Endodermal cell (in vitro differentiated cells): ENCODE results near the gene DGCR6L. TPM values are rescaled to one million over a fixed set of nuclear protein-coding genes. Genes with fewer than 3 reads are reported as not detected.
"Not testable (repeated sequence)": the region's sequence is repeated elsewhere in the genome, so short reads cannot be mapped to it uniquely, and the experiment has no call there.

Source experiments
- DNase-seq: peaks from one replicate; pipeline ENCODE4 v3.0.0-alpha.2; 2017
- H3K27ac ChIP-seq: 2 replicates; pipeline ENCODE4 v1.5.1; 2013; ENCODE audit warnings: mild to moderate bottlenecking, low read depth, low read length, moderate library complexity
- H3K27me3 ChIP-seq: 2 replicates; pipeline ENCODE4 v1.6.1; 2013; ENCODE audit warnings: mild to moderate bottlenecking, low read length, moderate library complexity; ENCODE audit not compliant: insufficient read depth, control insufficient read depth, poor library complexity, severe bottlenecking
- H3K36me3 ChIP-seq: 2 replicates; pipeline ENCODE4 v1.7.0; 2013; ENCODE audit warnings: mild to moderate bottlenecking, low read length, moderate library complexity; ENCODE audit not compliant: control insufficient read depth, insufficient read depth
- H3K4me1 ChIP-seq: one replicate; pipeline ENCODE4 v1.7.0; 2013; ENCODE audit warnings: low read length; ENCODE audit not compliant: control insufficient read depth, insufficient read depth
- H3K4me3 ChIP-seq: 2 replicates; pipeline ENCODE4 v1.5.1; 2013; ENCODE audit warnings: mild to moderate bottlenecking, low read length, moderate library complexity
- H3K9ac ChIP-seq: 2 replicates; pipeline ENCODE4 v1.6.1; 2013; ENCODE audit warnings: mild to moderate bottlenecking, low read length, moderate library complexity; ENCODE audit not compliant: poor library complexity, severe bottlenecking; ENCODE audit errors: extremely low read depth
- H3K9me3 ChIP-seq: 2 replicates; pipeline ENCODE4 v1.6.1; 2013; ENCODE audit warnings: mild to moderate bottlenecking, low read length, moderate library complexity; ENCODE audit not compliant: control insufficient read depth
- H3K27ac Mint-ChIP-seq: 2 replicates; pipeline ENCODE4 v1.8.0; 2020; ENCODE audit warnings: mixed read lengths
- H3K27me3 Mint-ChIP-seq: 2 replicates; pipeline ENCODE4 v1.8.0; 2021; ENCODE audit warnings: mild to moderate bottlenecking, mixed read lengths; ENCODE audit not compliant: insufficient read depth
- H3K36me3 Mint-ChIP-seq: 2 replicates; pipeline ENCODE4 v1.8.0; 2020; ENCODE audit warnings: low read depth, mixed read lengths
- H3K4me1 Mint-ChIP-seq: 2 replicates; pipeline ENCODE4 v1.8.0; 2020; ENCODE audit warnings: mixed read lengths
- H3K4me3 Mint-ChIP-seq: 2 replicates; pipeline ENCODE4 v1.8.0; 2020; ENCODE audit warnings: mild to moderate bottlenecking, moderate library complexity, mixed read lengths
- H3K9me3 Mint-ChIP-seq: 2 replicates; pipeline ENCODE4 v1.8.0; 2020; ENCODE audit warnings: mild to moderate bottlenecking, mixed read lengths
- CTCF ChIP-seq: fragments of 200-600 bp; sonication (generic); conservative IDR thresholded peaks from 2 replicates; pipeline ENCODE4 v1.5.0; 2021; ENCODE audit warnings: antibody characterized with exemption, mild to moderate bottlenecking
- WGBS, 2 experiments: methylation state at CpG; one replicate each; pipeline versions ENCODE4 v1.1.5 to v1.1.7; 2013; ENCODE audit warnings: missing lambda C conversion rate in 2 of 2, mixed read lengths in 1 of 2; ENCODE audit not compliant: insufficient coverage in 1 of 2, insufficient read length in 1 of 2; 5-methylcytosine and 5-hydroxymethylcytosine counted together
- total RNA-seq, 2 donors: library from RNA; stranded (reverse); fragmentation: NEBNext Ultra II Directional in 1 of 2; extraction: Animal tissue kit (Norgen Biotek cat#: 25700) in 1 of 2; gene quantifications; 2 replicates in 1 of 2; 3 replicates in 1 of 2; pipeline ENCODE4 v1.2.1, GENCODE V29; 2021

Gene DGCR6L
- total RNA-seq, 2 donors from 2014 or later: 51.3 to 53.7 TPM

DNA sequence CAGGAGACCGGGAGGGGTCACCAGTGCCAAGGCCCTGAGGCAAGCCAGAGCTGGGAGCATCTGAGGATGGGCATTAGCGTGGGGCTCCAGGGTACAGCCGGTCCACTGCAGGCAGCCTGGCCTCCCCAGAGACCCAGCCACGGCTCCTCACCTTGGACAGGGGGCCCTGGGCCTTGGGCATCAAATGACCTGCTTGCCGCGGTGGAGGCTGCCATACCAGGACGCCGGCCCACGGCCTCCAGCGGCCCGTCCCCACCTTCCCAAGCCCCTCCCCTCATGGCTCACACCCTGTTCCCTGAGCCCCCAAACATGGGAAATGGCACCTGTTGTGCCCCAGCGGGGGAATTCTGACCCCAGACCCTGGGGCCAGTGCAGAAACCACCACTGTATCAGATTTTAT, 39.0 kb downstream of the DGCR6L start:
- no peak for TF ChIP-seq CTCF
- Histone ChIP-seq H3K36me3 (no peaks in the 10 kb centered on the region), H3K27me3 (no peaks in the 10 kb centered on the region)

DNA sequence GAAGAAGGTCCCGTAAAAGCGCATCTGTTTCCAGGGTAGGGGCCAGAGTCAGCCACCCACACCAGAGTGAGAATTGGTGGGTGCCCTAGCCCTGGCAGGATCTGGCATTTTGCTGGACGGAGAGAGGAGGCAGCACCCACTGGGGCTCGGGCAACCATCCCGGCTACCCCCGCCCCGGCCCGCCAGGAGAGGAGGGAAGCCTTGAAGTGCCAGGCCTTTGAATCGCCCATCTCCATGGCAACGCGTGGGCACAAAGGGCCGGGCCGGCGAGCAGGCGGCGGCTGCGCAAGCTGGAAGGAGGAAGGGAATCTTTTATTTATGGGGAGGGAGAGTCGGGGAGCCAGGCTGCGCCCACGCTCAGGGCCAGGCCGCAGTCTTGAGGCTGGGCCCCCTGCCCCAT, 39.7 kb downstream of the DGCR6L start:
- H3K4me3 Mint-ChIP-seq, H3K9me3 Mint-ChIP-seq, H3K27me3 ChIP-seq, H3K4me3 ChIP-seq, H3K36me3 ChIP-seq, H3K27ac ChIP-seq, H3K9me3 ChIP-seq, H3K9ac ChIP-seq, H3K4me1 ChIP-seq, H3K4me1 Mint-ChIP-seq, DNase-seq, H3K27me3 Mint-ChIP-seq, H3K36me3 Mint-ChIP-seq, H3K27ac Mint-ChIP-seq: not testable (repeated sequence)
- 87% methylated on average over 11 of the region's 21 CpGs; no CpG with 5 or more reads in 1 of the 2 experiments for WGBS, 2 experiments

More for the DNA sequence above, 39.0 kb downstream of the DGCR6L start:
- H3K4me3 Mint-ChIP-seq: no peak overlapping the region
- H3K27me3 Mint-ChIP-seq: no peaks in the 10 kb centered on the region
- Histone ChIP-seq H3K9ac (no peak overlapping the region), H3K4me3 (no peak overlapping the region), H3K27ac (no peak overlapping the region), H3K9me3 (no peaks in the 10 kb centered on the region), H3K4me1 (peaks cover 5% of the 10 kb centered on the region)
- no peak overlapping the region for H3K27ac Mint-ChIP-seq
- WGBS, 2 experiments: 88 to 95% methylated on average over 8 to 11 of the region's 12 CpGs
- H3K9me3 Mint-ChIP-seq: no peaks in the 10 kb centered on the region
- no peaks in the 10 kb centered on the region for H3K36me3 Mint-ChIP-seq
- DNase-seq: no peak
- no peaks in the 10 kb centered on the region for H3K4me1 Mint-ChIP-seq

GRCh38 chr22:20279662-20280134, 40.2 kb downstream of the DGCR6L start:
- Histone ChIP-seq H3K36me3 (no peaks in the 10 kb centered on the region), H3K4me1 (peaks cover 5% of the 10 kb centered on the region), H3K27ac (no peak overlapping the region), H3K9me3 (no peaks in the 10 kb centered on the region), H3K4me3 (no peak overlapping the region), H3K9ac (no peak overlapping the region), H3K27me3 (no peaks in the 10 kb centered on the region)
- 79% methylated on average over 14 to 15 of the region's 15 CpGs for WGBS, 2 experiments
- Mint-ChIP-seq H3K4me3 (no peak overlapping the region), H3K27ac (no peak overlapping the region), H3K4me1 (no peaks in the 10 kb centered on the region), H3K36me3 (no peaks in the 10 kb centered on the region), H3K27me3 (no peaks in the 10 kb centered on the region), H3K9me3 (no peaks in the 10 kb centered on the region)
- DNase-seq: no peak
- TF ChIP-seq CTCF: no peak

- H3K9me3 Mint-ChIP-seq, H3K36me3 Mint-ChIP-seq, H3K4me3 ChIP-seq, H3K27me3 Mint-ChIP-seq, H3K27me3 ChIP-seq, H3K27ac ChIP-seq, DNase-seq, H3K4me1 ChIP-seq, H3K36me3 ChIP-seq, H3K9ac ChIP-seq, H3K27ac Mint-ChIP-seq, H3K4me3 Mint-ChIP-seq, H3K9me3 ChIP-seq, H3K4me1 Mint-ChIP-seq: not testable (repeated sequence)
- 89 to 100% methylated on average over 2 to 19 of the region's 22 CpGs for WGBS, 2 experiments
Measured at GRCh38 chr22:20278726-20279490, 41.0 kb downstream of the DGCR6L start.

DNA sequence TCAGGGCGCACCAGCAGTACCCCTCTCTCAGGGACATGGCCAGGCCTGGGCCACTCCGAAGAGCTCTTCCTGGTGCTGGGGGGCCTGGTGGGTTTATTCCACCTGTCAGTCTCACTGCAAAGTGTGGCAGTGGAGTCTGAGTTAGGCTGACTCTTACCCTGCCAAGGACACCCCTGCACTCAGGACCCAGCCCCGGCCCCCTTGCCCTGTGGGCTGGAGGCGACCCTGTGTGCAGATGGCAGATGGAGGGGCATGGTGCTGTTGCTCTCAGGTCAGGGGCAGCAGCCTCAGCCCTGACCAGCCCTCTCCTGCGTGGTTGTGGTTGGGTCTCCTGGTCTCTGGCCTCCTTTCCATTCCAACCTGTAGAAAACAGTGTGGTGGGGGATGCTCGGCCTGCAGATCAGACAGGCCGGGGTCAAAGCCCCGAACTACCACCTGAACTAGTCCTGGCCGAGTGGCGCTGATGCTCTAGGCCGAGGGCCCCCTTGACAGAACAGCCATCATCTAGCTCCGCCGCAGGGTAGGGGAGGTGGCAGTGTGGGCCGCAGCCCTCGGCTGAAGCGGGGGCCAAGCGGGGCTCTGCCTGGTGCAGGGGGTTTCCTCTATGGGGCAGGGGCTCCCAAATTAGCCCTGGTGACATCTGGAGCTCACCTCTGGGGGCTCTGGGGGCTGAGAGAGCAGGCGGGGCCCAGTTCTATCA, 41.8 kb downstream of the DGCR6L start:
- H3K36me3 ChIP-seq, H3K27me3 Mint-ChIP-seq, DNase-seq, H3K9me3 Mint-ChIP-seq, H3K27ac Mint-ChIP-seq, H3K4me3 ChIP-seq, H3K36me3 Mint-ChIP-seq, H3K4me3 Mint-ChIP-seq, H3K4me1 Mint-ChIP-seq, H3K27ac ChIP-seq, H3K4me1 ChIP-seq, H3K9ac ChIP-seq, H3K9me3 ChIP-seq, H3K27me3 ChIP-seq: not testable (repeated sequence)
- 86 to 100% methylated on average over 1 to 13 of the region's 18 CpGs for WGBS, 2 experiments
